Stimulated activated CD8-positive, alpha-beta memory T cell treated with anti-CD3 and anti-CD28 coated beads, Interleukin-2, amount 100 ng/mL, for 48 hours (primary cell): ENCODE data around the gene GNB1.
A peak's percentile ranks its signal among the peaks of the same experiment; 100 is the strongest.

ENCODE experiments used
- DNase-seq, 2 donors: peaks; one replicate each; pipeline ENCODE4 v3.0.0-alpha.2; 2020; ENCODE audit warnings: low read depth in 2 of 2

GNB1 gene

GRCh38 chr1:1922956-1923833 is 32.3 kb upstream of the GNB1 start:
- DNase-seq = no peak

DNA sequence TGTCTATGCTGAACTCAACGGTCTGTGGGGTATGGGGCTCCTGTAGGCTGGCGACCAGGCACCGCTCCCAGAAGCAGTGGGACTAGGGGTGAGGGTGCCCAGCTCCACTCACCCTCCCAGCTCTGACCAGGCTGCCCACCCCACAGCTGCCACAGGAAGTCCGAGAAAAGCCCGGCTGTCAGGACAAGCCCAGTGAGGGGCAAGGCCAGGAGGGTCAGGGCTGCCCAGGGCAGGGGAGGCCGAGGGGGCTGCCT is 31.7 kb upstream of the GNB1 start:
- DNase-seq = no peak

DNA sequence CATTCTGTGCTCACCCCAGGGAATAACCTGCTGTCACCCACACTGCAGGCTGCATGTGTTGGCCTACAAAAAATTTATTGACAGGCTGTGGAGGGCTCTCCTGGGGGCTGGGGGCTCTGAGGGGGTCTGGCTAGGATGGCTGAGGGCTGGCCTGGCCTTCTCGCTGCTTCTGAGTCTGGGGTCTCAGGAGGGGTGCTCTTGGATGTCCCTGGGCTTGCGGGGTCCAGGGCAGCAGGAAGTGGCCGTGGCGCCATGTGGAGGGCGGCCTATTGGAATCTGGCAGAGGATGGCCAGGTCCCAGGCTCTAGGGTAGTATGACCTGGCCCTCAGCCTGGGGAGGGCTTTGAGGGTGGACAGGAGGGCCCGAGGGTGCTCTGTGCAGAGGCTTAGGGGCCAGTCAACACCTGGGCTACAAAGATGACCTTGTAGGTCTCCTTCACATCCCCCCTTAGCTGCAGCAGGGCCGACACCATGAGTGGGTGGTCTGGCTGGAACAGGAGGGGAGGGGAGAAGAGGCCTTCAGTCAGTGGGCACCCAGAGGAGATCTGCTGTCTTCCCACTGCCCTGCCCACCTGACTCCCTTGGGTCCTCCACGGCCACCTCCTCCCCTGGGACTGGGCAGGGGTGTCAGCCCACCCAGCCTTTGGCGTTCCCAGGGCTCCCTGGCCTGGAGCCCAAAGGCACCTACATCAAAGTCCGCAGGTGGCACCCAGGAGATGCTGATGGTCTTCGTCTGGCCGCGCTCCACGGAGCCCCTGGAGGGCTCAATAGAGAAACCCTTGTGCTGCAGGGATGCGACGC is 31.2 kb upstream of the GNB1 start:
- DNase-seq = no peak

GRCh38 chr1:1921459-1921862 is 30.6 kb upstream of the GNB1 start:
- DNase-seq = no peak

DNA sequence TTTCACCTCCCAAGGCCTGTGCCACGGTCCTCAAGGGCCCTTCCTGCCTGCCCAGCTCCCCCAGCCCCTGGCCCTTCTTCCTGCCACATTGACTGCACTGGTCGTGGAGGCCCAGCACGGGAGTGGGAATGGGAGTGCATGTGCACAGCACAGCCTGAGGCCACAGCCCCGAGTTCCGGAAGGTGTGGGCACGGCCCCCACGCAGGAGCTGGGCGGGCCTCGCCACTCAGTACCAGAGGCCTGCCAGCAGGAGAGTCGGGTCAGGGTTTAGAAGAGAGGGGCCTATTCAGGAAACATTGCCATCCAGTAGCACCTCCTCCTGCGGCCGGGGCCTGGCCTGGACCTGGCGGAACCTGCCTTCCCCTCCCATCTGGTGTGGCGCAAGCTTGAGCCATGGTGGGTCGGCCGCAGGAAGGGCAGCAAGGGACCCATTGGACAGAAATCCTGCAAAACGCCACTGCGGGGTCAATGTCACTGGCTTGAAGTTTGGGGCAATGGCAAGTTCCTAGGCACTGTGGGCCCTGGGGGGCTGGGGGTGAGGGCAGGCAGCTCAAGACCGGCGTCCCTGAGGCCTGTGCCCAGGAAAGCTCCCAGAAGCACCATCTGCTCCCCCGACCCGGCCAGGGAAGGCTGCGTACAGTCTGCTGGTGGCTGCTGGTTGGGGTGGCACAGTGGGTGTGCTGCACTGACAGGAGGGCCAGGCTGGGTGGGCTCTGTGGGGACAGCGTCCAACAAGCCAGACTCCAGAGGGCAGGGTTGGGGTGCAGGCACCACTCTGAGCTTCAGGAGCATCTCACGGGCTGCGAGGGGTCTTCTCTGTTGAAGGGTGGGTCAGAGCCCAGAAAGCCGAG is 29.9 kb upstream of the GNB1 start:
- no peak for DNase-seq

DNA sequence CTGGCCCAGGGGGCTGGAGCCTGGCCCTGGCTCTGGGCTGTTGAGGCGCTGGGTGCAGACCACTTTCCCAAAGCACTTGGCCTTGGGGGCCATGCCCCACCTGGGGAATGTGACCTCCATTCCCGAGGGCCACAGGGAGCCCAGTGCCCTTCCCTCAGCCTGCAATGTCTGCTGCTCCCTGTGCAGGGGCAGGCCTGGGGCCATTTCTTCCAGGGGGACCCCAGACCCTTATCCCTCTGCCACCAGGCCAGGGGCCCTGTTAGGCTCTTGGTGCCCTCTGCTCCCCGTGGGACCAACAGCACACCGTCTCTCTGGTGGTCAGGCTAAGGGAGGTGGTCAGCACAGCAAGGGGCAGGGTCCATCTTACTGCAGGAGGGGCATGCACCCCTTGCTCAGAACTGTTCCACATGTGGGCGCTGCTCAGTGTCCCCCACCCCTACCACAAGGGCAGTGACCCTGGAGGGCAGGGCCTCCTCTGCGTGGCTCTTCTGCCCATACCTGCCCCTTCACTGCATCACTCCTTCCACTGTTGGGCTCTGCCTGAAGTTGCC is 29.2 kb upstream of the GNB1 start:
- DNase-seq = no peak

DNA sequence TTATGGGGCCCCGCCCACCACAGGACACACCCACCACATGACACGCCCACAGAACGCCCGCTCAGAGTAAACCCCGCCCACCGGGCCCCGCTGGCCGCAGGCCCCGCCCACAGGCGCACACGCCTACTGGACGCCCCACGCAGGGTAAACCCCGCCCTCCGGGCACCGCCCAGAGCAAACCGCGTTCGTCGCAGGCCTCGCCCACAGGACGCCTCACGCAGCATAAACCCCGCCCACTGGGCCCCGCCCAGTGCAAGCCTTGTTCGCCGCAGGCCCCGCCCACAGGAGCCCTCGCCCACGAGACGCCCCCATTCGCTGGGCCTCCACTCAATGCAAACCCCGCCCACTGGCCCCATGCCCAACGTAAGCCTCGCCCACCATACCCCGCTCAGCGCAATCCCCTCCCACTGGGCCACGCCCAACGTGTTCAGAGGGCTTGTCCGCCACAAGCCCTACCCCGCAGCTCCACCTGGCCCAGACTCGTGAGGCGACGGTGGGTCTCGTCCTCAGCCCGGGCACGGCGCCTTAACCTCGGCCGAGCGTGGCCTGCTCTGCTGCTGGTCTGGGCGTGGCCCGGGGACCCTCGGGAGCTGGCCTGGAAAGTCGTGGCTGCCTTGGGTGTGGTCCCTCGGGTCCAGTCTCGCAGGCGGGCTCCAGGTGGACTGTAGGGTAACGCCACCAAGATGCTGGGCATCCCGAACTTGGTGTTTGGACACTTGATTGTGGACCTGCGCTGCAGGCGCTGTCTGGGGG is 28.6 kb upstream of the GNB1 start:
- DNase-seq = peak; percentile 99

DNA sequence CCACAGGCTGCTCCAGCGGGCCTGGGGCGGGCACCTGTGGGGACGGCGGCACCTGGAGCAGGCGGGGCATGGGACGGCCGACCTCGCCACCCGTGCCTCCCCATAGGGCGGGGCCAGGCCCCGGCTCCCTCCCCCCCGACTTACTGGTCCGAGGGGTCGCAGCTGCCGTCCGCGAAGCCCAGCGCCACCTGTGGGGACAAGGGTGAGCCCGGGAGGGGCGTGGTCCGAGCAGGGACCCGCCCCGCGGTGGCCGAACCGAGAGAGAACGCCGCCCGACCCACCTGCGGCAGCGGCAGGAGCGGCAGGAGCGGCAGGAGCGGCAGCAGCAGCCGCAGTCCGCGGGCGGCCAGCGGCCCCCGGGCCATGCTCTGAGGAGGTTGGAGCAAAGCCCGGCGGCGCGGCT is 28.0 kb upstream of the GNB1 start, which contains the start of gene TMEM52:
Gene TMEM52 (minus strand): TSS at position 379 of the 403 bp plus-strand sequence. CDS start 14 bp downstream, at position 365.
- no peak for DNase-seq

DNA sequence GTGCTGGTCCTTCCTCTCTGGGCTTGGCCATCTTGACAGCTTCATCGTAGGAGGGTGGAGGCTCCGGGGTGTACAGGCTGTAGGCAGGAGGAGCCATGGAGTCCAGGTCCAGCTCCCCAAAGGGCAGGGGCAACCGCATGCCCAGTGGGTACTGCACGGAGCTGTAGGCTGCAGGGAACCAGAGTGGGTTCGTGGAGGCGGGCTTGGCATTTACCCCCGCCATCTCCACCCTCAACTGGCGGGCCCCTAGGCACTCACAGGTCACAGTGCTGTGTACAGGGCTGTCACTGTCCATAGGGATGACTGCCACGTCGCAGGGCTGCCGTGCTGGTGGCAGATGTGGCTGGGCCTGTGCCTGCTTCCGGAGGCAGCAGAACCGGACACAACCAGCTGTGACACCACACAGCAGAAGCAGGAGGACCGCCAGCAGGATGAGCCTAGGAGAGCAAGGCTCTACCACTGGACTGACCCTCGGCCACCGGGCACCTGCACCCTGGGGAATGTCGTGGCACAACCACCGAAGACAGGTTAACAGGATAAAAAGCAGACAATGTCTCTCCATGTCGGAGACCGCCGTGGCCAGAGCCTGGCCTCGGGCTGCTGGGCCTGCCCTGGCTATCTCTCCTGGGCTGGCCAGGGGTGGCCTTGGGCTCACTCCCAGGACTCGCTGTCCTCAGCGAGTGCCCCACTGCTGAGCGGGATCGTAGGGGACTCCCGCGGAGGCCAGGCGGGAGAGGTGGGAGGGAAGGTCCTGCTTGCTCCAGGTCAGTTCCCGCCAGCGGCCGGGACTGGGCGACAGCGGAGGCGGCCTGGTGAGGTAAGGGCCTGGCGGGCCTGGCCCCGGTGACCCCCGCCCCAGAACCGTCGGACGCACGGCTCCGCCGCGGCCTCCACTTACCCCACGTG is 27.4 kb upstream of the GNB1 start:
- no peak for DNase-seq

DNA sequence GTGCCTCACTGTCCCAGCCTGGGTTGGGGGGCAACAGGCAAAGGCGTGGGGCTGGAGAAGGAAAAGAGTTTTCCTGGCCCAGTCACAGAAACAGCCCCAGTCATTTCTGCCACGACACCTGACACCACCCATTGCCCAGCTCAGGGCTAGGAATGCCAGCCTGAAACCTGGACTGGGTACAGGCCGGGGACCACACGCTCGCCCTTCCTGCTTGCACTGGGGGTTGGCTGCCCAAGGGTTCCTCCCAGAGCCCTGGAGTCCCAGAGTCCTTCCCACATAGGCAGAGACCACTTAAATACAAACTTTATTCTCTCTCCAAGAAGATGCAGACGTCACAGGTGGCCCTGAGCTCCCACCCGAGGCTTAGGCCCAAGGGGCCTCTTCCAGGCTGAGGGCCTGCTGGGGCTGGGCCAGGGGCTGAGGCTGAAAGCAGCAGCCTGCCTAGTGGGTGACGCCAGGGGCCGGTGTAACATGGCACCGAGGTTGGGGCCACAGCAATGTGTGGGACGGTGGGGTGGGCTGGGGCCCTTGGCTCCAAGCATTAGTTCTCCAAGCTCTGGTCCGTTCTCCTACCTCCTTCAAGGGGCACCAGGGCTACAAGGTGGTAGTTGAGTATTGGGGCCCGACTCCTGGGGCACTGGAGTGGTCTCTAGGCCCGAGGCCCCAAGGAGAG is 26.6 kb upstream of the GNB1 start:
- no peak for DNase-seq

DNA sequence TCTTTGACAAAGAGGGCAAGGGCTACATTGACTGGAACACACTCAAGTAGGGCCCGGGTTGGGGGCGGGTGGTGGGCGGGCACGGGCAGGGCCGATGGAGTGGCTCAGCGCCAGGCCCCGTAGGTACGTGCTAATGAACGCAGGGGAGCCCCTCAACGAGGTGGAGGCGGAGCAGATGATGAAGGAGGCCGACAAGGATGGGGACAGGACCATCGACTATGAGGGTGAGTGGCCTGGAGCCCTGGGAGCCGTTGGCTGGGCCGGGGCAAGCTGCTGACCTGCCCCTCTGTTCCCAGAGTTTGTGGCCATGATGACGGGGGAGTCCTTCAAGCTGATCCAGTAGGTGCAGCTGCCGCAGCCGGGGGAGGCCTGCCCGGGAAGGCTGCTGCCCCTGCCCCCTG is 26.0 kb upstream of the GNB1 start:
- DNase-seq = no peak

DNA sequence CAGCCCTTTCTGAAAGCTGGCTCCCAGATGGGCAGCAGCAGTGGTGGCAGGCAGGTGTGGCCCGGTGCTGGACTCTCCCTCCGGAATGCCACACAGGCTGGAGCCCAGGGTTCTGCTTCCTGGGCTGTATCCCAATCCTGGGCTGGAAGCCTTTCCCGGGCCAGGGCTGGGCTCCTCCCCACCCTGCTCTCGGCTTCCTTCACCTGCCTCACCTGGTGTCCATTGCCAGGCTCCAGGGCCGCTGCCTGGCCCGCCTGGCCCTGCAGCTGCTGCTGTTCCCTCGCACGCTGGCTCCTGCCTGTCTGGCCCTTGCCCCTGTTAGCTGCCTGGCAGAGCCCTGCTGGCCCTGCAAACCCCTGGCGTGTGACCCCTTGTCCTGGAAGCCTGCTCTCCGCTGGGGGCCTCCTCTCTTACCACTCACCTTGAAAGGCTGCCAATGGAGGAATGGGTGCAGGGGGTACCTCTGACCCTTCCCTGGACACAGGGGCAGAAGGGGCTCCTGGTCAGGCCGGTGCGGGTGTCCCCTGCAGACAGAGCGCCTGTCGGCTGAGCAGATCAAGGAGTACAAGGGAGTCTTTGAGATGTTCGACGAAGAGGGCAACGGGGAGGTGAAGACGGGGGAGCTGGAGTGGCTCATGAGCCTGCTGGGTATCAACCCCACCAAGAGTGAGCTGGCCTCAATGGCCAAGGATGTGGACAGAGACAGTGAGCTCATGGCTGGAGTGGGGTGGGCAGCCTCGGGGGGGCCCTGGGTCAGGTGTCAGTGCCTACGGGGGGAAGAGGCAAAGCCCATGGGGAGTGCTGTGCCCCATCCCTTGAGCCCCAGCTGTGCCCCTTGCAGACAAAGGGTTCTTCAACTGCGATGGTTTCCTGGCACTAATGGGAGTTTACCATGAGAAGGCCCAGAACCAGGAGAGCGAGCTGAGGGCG is 25.3 kb upstream of the GNB1 start:
- no peak for DNase-seq

GRCh38 chr1:1914971-1915692 is 24.2 kb upstream of the GNB1 start, which contains the start of gene CALML6:
Gene CALML6 (plus strand): TSS chr1:1915260. CDS start chr1:1915281, 21 bp downstream.
- DNase-seq = no peak

GRCh38 chr1:1914101-1914970 is 23.4 kb upstream of the GNB1 start:
- no peak for DNase-seq

DNA sequence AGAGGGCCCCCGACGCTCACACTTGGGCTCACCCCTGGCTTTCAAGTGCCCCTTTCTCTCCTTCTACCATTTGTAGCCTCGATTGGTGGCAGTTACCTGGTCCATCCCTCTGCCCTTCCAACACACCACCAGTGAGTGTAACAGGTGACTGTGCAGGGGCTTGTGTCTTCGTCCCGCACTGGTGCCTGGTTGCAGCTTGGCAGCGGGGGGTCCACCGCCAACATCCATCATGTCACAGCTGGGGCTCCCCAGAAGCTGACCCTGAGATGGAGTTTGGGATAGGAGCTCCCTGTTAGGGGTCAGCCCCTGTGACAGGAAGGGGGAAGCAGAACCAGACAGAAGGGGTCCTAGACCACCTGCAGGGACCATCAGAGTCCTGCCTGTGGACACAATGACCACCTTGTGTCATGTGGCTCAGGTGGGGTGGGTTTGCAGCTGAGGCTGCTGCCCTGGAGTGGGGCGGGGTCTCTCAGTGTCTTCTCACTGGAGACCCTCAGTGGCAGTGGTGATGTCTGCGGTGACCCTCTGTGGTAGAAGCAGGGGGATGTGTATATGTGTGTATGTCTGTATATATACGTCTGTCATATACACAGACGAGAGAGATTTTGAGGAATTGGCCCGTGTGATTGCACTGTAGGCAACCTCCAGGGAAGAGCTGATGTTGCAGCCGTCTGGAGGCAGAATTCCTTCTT is 20.6 kb upstream of the GNB1 start:
- DNase-seq = no peak
